IMR-90 (cell line): ENCODE data around the gene TMC3. TPM values are rescaled to one million over a fixed set of nuclear protein-coding genes. Genes with fewer than 3 reads are reported as not detected.

ENCODE experiments used
- ATAC-seq: fragments of 200-7000 bp; cut with Tn5 transposase; 2 replicates; pipeline ENCODE4 v1.9.1; 2020; ENCODE audit warnings: low read depth, mild to moderate bottlenecking, moderate library complexity
- BruUV-seq: library from RNA; stranded (reverse); fragments of 400-500 nt; replicated peaks from 2 replicates; lab custom pipeline; 2021; lab: Mats Ljungman, UMichigan
- CTCF ChIA-PET: fragments of 300-600 bp; formaldehyde crosslinking; extraction: SDS; loops from one replicate; lab custom pipeline; 2021; ENCODE audit warnings: antibody characterized with exemption; lab: Yijun Ruan, JAX
- POLR2A ChIA-PET: fragments of 300-600 bp; sonication (Branson Sonifier 250); formaldehyde crosslinking; loops from one replicate; lab custom pipeline; 2022; ENCODE audit warnings: antibody characterized with exemption; ENCODE audit not compliant: unreplicated experiment; lab: Charles Lee
- DNase-seq: peaks from one replicate; pipeline ENCODE4 v3.0.0; 2013
- H2AFZ ChIP-seq: replicated peaks from 2 replicates; pipeline ENCODE3; 2013; ENCODE audit warnings: low read length, mild to moderate bottlenecking; ENCODE audit not compliant: poor library complexity
- H2AK5ac ChIP-seq: 2 replicates; pipeline ENCODE4 v1.6.1; 2013; ENCODE audit warnings: low read depth, low read length, inconsistent platforms
- H2AK9ac ChIP-seq: replicated peaks from 2 replicates; pipeline ENCODE3; 2013; ENCODE audit warnings: mild to moderate bottlenecking, low read depth, low read length, moderate library complexity; ENCODE audit not compliant: poor library complexity
- H2BK120ac ChIP-seq: 2 replicates; pipeline ENCODE4 v1.6.1; 2013; ENCODE audit warnings: low read depth, low read length, inconsistent platforms
- H2BK15ac ChIP-seq: 3 replicates; pipeline ENCODE4 v1.6.1; 2013; ENCODE audit warnings: low read depth, low read length, inconsistent platforms
- H2BK20ac ChIP-seq: 2 replicates; pipeline ENCODE4 v1.6.1; 2013; ENCODE audit warnings: low read depth, mild to moderate bottlenecking, inconsistent platforms, low read length, moderate library complexity
- H2BK5ac ChIP-seq: 2 replicates; pipeline ENCODE4 v1.6.1; 2013; ENCODE audit warnings: mild to moderate bottlenecking, low read depth, low read length, inconsistent platforms; ENCODE audit not compliant: poor library complexity, severe bottlenecking
- H3K14ac ChIP-seq: replicated peaks from 2 replicates; pipeline ENCODE4 v1.6.1; 2013; ENCODE audit warnings: low read depth, low read length, inconsistent platforms
- H3K18ac ChIP-seq: 2 replicates; pipeline ENCODE4 v1.6.1; 2013; ENCODE audit warnings: low read depth, low read length, control low read depth
- H3K23ac ChIP-seq: 2 replicates; pipeline ENCODE4 v1.6.1; 2013; ENCODE audit warnings: low read depth, low read length, inconsistent platforms
- H3K27ac ChIP-seq: 2 replicates; pipeline ENCODE4 v1.5.1; 2013; ENCODE audit warnings: mild to moderate bottlenecking, control low read depth, low read length; ENCODE audit not compliant: insufficient read depth
- H3K27me3 ChIP-seq: 2 replicates; pipeline ENCODE4 v1.6.1; 2013; ENCODE audit warnings: low read length; ENCODE audit not compliant: control insufficient read depth, insufficient read depth
- H3K36me3 ChIP-seq: 2 replicates; pipeline ENCODE4 v1.6.1; 2013; ENCODE audit warnings: low read length, mixed read lengths; ENCODE audit not compliant: control insufficient read depth, insufficient read depth
- H3K4ac ChIP-seq: 2 replicates; pipeline ENCODE4 v1.6.1; 2013; ENCODE audit warnings: low read depth, low read length, inconsistent platforms
- H3K4me1 ChIP-seq: 2 replicates; pipeline ENCODE4 v1.6.1; 2013; ENCODE audit warnings: low read length, mixed read lengths; ENCODE audit not compliant: control insufficient read depth, insufficient read depth
- H3K4me2 ChIP-seq: 2 replicates; pipeline ENCODE4 v1.6.1; 2013; ENCODE audit warnings: low read depth, mild to moderate bottlenecking, control low read depth, low read length, moderate library complexity
- H3K4me3 ChIP-seq: 2 replicates; pipeline ENCODE4 v1.5.1; 2013; ENCODE audit warnings: low read depth, mild to moderate bottlenecking, control low read depth, low read length, moderate library complexity; ENCODE audit not compliant: insufficient read depth
- H3K56ac ChIP-seq: 2 replicates; pipeline ENCODE4 v1.6.1; 2013; ENCODE audit warnings: low read length, inconsistent platforms; ENCODE audit not compliant: insufficient read depth; ENCODE audit errors: extremely low read depth
- H3K79me1 ChIP-seq, 2 experiments: 2 replicates each; pipeline ENCODE4 v1.6.1; 2013; ENCODE audit warnings: low read length in 2 of 2, inconsistent platforms in 1 of 2, low read depth in 1 of 2
- H3K9ac ChIP-seq: 2 replicates; pipeline ENCODE4 v1.6.1; 2013; ENCODE audit warnings: low read depth, low read length, control low read depth
- H3K9me1 ChIP-seq: 2 replicates; pipeline ENCODE4 v1.6.1; 2013; ENCODE audit warnings: low read length, inconsistent platforms; ENCODE audit not compliant: insufficient read depth
- H3K9me3 ChIP-seq: 2 replicates; pipeline ENCODE4 v1.6.1; 2013; ENCODE audit warnings: low read length; ENCODE audit not compliant: control insufficient read depth, insufficient read depth
- H4K20me1 ChIP-seq: 2 replicates; pipeline ENCODE4 v1.6.1; 2013; ENCODE audit warnings: low read length, inconsistent platforms; ENCODE audit not compliant: insufficient read depth
- H4K5ac ChIP-seq: 2 replicates; pipeline ENCODE4 v1.6.1; 2013; ENCODE audit warnings: mild to moderate bottlenecking, low read depth, low read length, control low read depth
- H4K8ac ChIP-seq, 2 experiments: 2 replicates each; pipeline ENCODE4 v1.6.1; 2013; ENCODE audit warnings: low read depth in 2 of 2, low read length in 2 of 2, control low read depth in 1 of 2, inconsistent platforms in 1 of 2
- H4K91ac ChIP-seq: 2 replicates; pipeline ENCODE4 v1.6.1; 2013; ENCODE audit warnings: low read depth, low read length, inconsistent platforms; ENCODE audit not compliant: insufficient read depth
- BHLHE40 ChIP-seq: fragments of 150-350 bp; IDR thresholded peaks from 2 replicates; pipeline ENCODE4 v1.6.1; 2016; ENCODE audit warnings: mild to moderate bottlenecking, low read depth, low read length
- CEBPB ChIP-seq: IDR thresholded peaks from 2 replicates; pipeline ENCODE4 v1.6.1; 2012; ENCODE audit warnings: low read depth, low read length, improper control_type of control experiment
- CHD1 ChIP-seq: IDR thresholded peaks from 2 replicates; pipeline ENCODE4 v1.6.1; 2012; ENCODE audit warnings: low read depth, low read length, improper control_type of control experiment
- FOS ChIP-seq: fragments of 150-350 bp; IDR thresholded peaks from 2 replicates; pipeline ENCODE4 v1.6.1; 2016; ENCODE audit warnings: low read depth, low read length
- MAFK ChIP-seq: IDR thresholded peaks from 2 replicates; pipeline ENCODE4 v1.6.1; 2012; ENCODE audit warnings: low read depth, low read length, improper control_type of control experiment
- MAZ ChIP-seq: IDR thresholded peaks from 2 replicates; pipeline ENCODE4 v1.6.1; 2012; ENCODE audit warnings: low read depth, mild to moderate bottlenecking, low read length, improper control_type of control experiment, moderate library complexity, borderline replicate concordance
- MXI1 ChIP-seq: IDR thresholded peaks from 2 replicates; pipeline ENCODE4 v1.6.1; 2012; ENCODE audit warnings: low read depth, mild to moderate bottlenecking, low read length, moderate library complexity, borderline replicate concordance
- NFE2L2 ChIP-seq: fragments of 150-350 bp; IDR thresholded peaks from 2 replicates; pipeline ENCODE4 v1.6.1; 2016; ENCODE audit warnings: low read depth, mild to moderate bottlenecking, low read length
- POLR2A ChIP-seq: IDR thresholded peaks from 2 replicates; pipeline ENCODE4 v1.6.1; 2012; ENCODE audit warnings: mild to moderate bottlenecking, low read depth, low read length
- RAD21 ChIP-seq: IDR thresholded peaks from 2 replicates; pipeline ENCODE4 v1.6.1; 2012; ENCODE audit warnings: low read length, improper control_type of control experiment
- RCOR1 ChIP-seq: IDR thresholded peaks from 2 replicates; pipeline ENCODE4 v1.6.1; 2012; ENCODE audit warnings: mild to moderate bottlenecking, low read length, improper control_type of control experiment; ENCODE audit not compliant: insufficient replicate concordance
- RFX5 ChIP-seq: IDR thresholded peaks from 2 replicates; pipeline ENCODE4 v1.8.0; 2012; ENCODE audit warnings: low read depth, mild to moderate bottlenecking, low read length, moderate library complexity
- SMC3 ChIP-seq: fragments of 150-350 bp; IDR thresholded peaks from 2 replicates; pipeline ENCODE4 v1.6.1; 2016; ENCODE audit warnings: low read depth, mild to moderate bottlenecking, antibody characterized with exemption, low read length, moderate library complexity
- WGBS, 2 experiments: methylation state at CpG; one replicate each; pipeline versions ENCODE4 v1.1.5 to v1.1.7; 2013; ENCODE audit warnings: missing lambda C conversion rate in 2 of 2; ENCODE audit not compliant: insufficient read length in 1 of 2; ENCODE audit errors: extremely low coverage in 2 of 2; 5-methylcytosine and 5-hydroxymethylcytosine counted together
- dilution Hi-C: fragments of 300-500 bp; cut with HindIII; formaldehyde crosslinking; loops from one replicate; pipeline ENCODE4 v1.14.3; 2018; ENCODE audit warnings: low sequenced_read_pairs; ENCODE audit not compliant: unreplicated experiment
- in situ Hi-C: fragments of 300-500 bp; cut with MboI; formaldehyde crosslinking; loops from 3 replicates; pipeline ENCODE4 v1.14.3; 2019; ENCODE audit warnings: low sequenced_read_pairs, inconsistent platforms, mixed read lengths
- intact Hi-C: fragments of 100-400 bp; cut with micrococcal nuclease; formaldehyde crosslinking; loops from 2 replicates; pipeline ENCODE4 v1.10.0; 2022
- polyA plus RNA-seq, 3 experiments: library from polyadenylated mRNA; depleted of rRNA; stranded (reverse); fragments of >200 nt; gene quantifications; 2 replicates each; pipeline ENCODE4 v1.2.3, GENCODE V29; 2012; ENCODE audit warnings: low replicate concordance in 1 of 3
- total RNA-seq: library from RNA; depleted of rRNA; stranded (reverse); fragments of >200 nt; gene quantifications from 2 replicates; pipeline ENCODE4 v1.2.3, GENCODE V29; 2012
- TF ChIP-seq, protein P1 (sequence below): conservative IDR thresholded peaks from 2 replicates; pipeline ENCODE4 v1.5.1; 2012; ENCODE audit warnings: mild to moderate bottlenecking, low read depth, low read length, improper control_type of control experiment
- TF ChIP-seq, protein P2 (sequence below): fragments of 150-350 bp; IDR thresholded peaks from 2 replicates; pipeline ENCODE4 v1.6.1; 2017; ENCODE audit warnings: mild to moderate bottlenecking, antibody characterized with exemption, low read length, low read depth
- TF ChIP-seq, protein P3 (sequence below): fragments of 150-350 bp; IDR thresholded peaks from 2 replicates; pipeline ENCODE4 v1.6.1; 2016; ENCODE audit warnings: low read depth, mild to moderate bottlenecking, low read length, moderate library complexity, borderline replicate concordance

TMC3 gene
- total and polyA plus RNA-seq, 2 of the 4 experiments (the other 2 are of a cell fraction) = not detected

DNA sequence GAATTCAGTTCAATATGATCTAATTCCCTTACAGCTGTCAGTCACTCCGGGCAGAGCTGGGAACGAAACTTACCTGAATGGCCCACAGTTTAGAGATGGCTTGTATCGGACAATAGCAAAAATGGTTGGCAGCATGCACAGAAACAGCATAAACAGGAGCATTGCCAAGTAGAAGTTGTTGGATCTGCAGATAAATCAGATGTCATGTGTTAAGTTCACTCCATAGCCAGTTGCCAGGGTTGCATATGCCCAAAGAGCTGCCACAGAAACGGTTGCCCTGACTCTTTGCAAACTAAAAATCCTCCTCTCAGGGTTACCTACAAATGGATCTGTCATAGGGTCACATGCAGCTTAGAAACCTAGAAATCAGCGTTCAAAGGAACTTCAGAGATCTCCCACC lies 34.7 kb downstream of the TMC3 start:
- H3K4me2 ChIP-seq = no peak overlapping the region
- no peak overlapping the region for H3K56ac ChIP-seq
- H2AK5ac ChIP-seq = no peak overlapping the region
- WGBS, 2 experiments = 100% methylated on average over 2 of the region's 5 CpGs; no CpG with 5 or more reads in 1 of the 2 experiments
- no peaks in the 10 kb centered on the region for H4K20me1 ChIP-seq
- H2BK120ac ChIP-seq = no peak overlapping the region
- H2BK5ac ChIP-seq = no peak overlapping the region
- H3K27ac ChIP-seq = no peak overlapping the region
- H3K23ac ChIP-seq = no peak overlapping the region
- H3K27me3 ChIP-seq = no peaks in the 10 kb centered on the region; the same call in 1 of the 2 replicates
- DNase-seq (no peak), ATAC-seq (no peak)
- no peak for TF ChIP-seq RAD21
- TF ChIP-seq, protein P1, sequence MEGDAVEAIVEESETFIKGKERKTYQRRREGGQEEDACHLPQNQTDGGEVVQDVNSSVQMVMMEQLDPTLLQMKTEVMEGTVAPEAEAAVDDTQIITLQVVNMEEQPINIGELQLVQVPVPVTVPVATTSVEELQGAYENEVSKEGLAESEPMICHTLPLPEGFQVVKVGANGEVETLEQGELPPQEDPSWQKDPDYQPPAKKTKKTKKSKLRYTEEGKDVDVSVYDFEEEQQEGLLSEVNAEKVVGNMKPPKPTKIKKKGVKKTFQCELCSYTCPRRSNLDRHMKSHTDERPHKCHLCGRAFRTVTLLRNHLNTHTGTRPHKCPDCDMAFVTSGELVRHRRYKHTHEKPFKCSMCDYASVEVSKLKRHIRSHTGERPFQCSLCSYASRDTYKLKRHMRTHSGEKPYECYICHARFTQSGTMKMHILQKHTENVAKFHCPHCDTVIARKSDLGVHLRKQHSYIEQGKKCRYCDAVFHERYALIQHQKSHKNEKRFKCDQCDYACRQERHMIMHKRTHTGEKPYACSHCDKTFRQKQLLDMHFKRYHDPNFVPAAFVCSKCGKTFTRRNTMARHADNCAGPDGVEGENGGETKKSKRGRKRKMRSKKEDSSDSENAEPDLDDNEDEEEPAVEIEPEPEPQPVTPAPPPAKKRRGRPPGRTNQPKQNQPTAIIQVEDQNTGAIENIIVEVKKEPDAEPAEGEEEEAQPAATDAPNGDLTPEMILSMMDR = no peak
- no peak for TF ChIP-seq MAZ
- TF ChIP-seq POLR2A = no peak
- TF ChIP-seq MXI1 = no peak
- TF ChIP-seq CEBPB = no peak
- TF ChIP-seq BHLHE40 = no peak
- TF ChIP-seq, protein P2, sequence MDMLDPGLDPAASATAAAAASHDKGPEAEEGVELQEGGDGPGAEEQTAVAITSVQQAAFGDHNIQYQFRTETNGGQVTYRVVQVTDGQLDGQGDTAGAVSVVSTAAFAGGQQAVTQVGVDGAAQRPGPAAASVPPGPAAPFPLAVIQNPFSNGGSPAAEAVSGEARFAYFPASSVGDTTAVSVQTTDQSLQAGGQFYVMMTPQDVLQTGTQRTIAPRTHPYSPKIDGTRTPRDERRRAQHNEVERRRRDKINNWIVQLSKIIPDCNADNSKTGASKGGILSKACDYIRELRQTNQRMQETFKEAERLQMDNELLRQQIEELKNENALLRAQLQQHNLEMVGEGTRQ = no peak
- TF ChIP-seq NFE2L2 = no peak
- no peak for TF ChIP-seq CHD1
- no peak for TF ChIP-seq RFX5
- TF ChIP-seq, protein P3, sequence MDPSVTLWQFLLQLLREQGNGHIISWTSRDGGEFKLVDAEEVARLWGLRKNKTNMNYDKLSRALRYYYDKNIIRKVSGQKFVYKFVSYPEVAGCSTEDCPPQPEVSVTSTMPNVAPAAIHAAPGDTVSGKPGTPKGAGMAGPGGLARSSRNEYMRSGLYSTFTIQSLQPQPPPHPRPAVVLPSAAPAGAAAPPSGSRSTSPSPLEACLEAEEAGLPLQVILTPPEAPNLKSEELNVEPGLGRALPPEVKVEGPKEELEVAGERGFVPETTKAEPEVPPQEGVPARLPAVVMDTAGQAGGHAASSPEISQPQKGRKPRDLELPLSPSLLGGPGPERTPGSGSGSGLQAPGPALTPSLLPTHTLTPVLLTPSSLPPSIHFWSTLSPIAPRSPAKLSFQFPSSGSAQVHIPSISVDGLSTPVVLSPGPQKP = no peak
- no peak for TF ChIP-seq SMC3
- no peak for TF ChIP-seq MAFK
- no peak for TF ChIP-seq RCOR1
- no peak for TF ChIP-seq FOS
- no peak overlapping the region for H4K8ac ChIP-seq
- H2AK9ac ChIP-seq = no peak overlapping the region
- H3K18ac ChIP-seq = no peak overlapping the region
- no TSS peak for BruUV-seq
- H3K4me3 ChIP-seq = no peak overlapping the region
- intact Hi-C loops = no loop called here
- no peak overlapping the region for H4K91ac ChIP-seq
- H3K4ac ChIP-seq = no peak overlapping the region
- H3K79me1 ChIP-seq = no peaks in the 10 kb centered on the region
- H2BK15ac ChIP-seq = no peak overlapping the region; the same call in 2 of the 3 replicates
- H3K36me3 ChIP-seq = no peaks in the 10 kb centered on the region
- H3K4me1 ChIP-seq = peaks cover 9% of the 10 kb centered on the region
- H2AFZ ChIP-seq = no peak overlapping the region
- H3K9ac ChIP-seq = no peak overlapping the region
- POLR2A ChIA-PET = no interaction called here
- no peak overlapping the region for H3K14ac ChIP-seq
- CTCF ChIA-PET = interaction anchor here (0.5 kb wide), 1 partner anchor 15 kb away, joined by 3 read pairs; the partner anchor contains the start of gene STARD5
- H2BK20ac ChIP-seq = no peak overlapping the region
- in situ Hi-C loops = no loop called here
- H3K9me3 ChIP-seq = no peaks in the 10 kb centered on the region
- no peak overlapping the region for H4K5ac ChIP-seq
- peaks cover 7% of the 10 kb centered on the region; the same call in 1 of the 2 replicates for H3K9me1 ChIP-seq
- dilution Hi-C loops = no loop called here
